Upper lobe of left lung (tissue), 4 donors: Measurements from ENCODE around the gene ADRA1B.

ENCODE experiments used
- CTCF ChIP-seq, 6 experiments: fragments of 450-650 bp in 4 of 6; fragments of 200-600 bp in 2 of 6; sonication (generic) in 2 of 6; IDR thresholded peaks; one replicate each; pipeline ENCODE4 v1.5.1; 2016 to 2019; ENCODE audit warnings: antibody characterized with exemption in 6 of 6
- EP300 ChIP-seq, 4 donors: sonication (generic); formaldehyde crosslinking; IDR thresholded peaks; one replicate each; pipeline ENCODE4 v1.5.1; 2017; ENCODE audit warnings: antibody characterized with exemption in 4 of 4, control low read depth in 2 of 4

GRCh38 chr5:159993194-159993593 lies 76.9 kb downstream of the ADRA1B start:
- TF ChIP-seq CTCF (IDR thresholded peaks at IDR 0.05): no peak
- no peak for TF ChIP-seq EP300 (IDR thresholded peaks at IDR 0.05)
